Uterus (tissue), 4 donors: ENCODE data around the gene EBP. TPM values are rescaled to one million over a fixed set of nuclear protein-coding genes. Genes with fewer than 3 reads are reported as not detected.

Experiments used
- DNase-seq, 2 donors: peaks; one replicate each; pipeline ENCODE4 v3.0.0-alpha.2; 2019 to 2020
- H3K27ac ChIP-seq, 2 donors: fragments of 200-600 bp; sonication (generic); 1 replicate in 1 of 2; 2 replicates in 1 of 2; pipeline ENCODE4 v1.5.1; 2016 to 2018
- H3K27me3 ChIP-seq, 2 donors: fragments of 200-600 bp; sonication (generic); one replicate each; pipeline ENCODE4 v1.5.1; 2018 to 2019; ENCODE audit warnings: control low read depth in 1 of 2
- H3K36me3 ChIP-seq, 2 donors: fragments of 200-600 bp; sonication (generic); one replicate each; pipeline ENCODE4 v1.5.1; 2019; ENCODE audit warnings: control low read depth in 1 of 2
- H3K4me1 ChIP-seq, 2 donors: fragments of 200-600 bp; sonication (generic); one replicate each; pipeline ENCODE4 v1.5.1; 2018 to 2019; ENCODE audit warnings: control low read depth in 1 of 2
- H3K4me3 ChIP-seq, 2 donors: fragments of 200-600 bp; sonication (generic); 1 replicate in 1 of 2; 2 replicates in 1 of 2; pipeline ENCODE4 v1.5.1; 2018 to 2019; ENCODE audit warnings: mild to moderate bottlenecking in 1 of 2
- H3K9me3 ChIP-seq, 2 donors: fragments of 200-600 bp; sonication (generic); one replicate each; pipeline ENCODE4 v1.5.1; 2019; ENCODE audit warnings: control low read depth in 1 of 2
- POLR2A ChIP-seq, 2 donors: fragments of 450-650 bp; IDR thresholded peaks; one replicate each; pipeline ENCODE4 v1.6.1; 2016; ENCODE audit warnings: antibody characterized with exemption in 2 of 2, mild to moderate bottlenecking in 1 of 2, moderate library complexity in 1 of 2
- intact Hi-C: fragments of 100-400 bp; cut with DNase I; formaldehyde crosslinking; loops from one replicate; pipeline ENCODE4 v1.15.1; 2023; ENCODE audit warnings: low total_unique reads
- total RNA-seq, 4 donors: library from RNA; depleted of rRNA in 3 of 4; stranded (reverse); fragments of >200 nt in 3 of 4; gene quantifications; one replicate each; pipeline versions ENCODE4 v1.1.0 to v1.2.4, GENCODE V29; 2014 to 2023
- TF ChIP-seq, protein P1 (sequence below), 4 experiments: fragments of 200-600 bp in 2 of 4; fragments of 450-650 bp in 2 of 4; sonication (generic) in 2 of 4; IDR thresholded peaks; one replicate each; pipeline ENCODE4 v1.5.1; 2016 to 2019; ENCODE audit warnings: antibody characterized with exemption in 4 of 4, mild to moderate bottlenecking in 2 of 4, moderate library complexity in 1 of 4
- donor health status: DM: yes; HTN: yes; CAD: no.

The EBP gene
- total RNA-seq, 4 donors from 2014 or later = 2.4 to 23.0 (median 22.1) TPM; not detected in 1

DNA sequence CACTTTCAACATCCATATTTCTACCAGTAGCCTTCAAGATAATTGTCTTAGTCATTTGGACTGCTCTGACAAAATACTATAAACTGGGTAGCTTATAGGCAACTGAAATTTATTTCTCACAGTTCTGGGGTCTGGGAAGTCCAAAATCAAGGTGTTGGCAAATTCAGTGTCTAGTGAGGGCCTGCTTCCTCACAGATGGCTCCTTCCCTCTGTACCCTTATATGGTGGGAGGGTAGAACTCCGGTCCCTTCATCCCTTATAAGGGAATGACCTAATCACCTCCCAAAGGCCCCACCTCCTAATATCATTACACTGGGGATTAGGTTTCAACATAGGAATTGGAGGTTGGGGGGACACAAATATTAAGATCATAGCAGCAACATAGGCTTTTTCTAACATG lies 10.6 kb downstream of the EBP start:
- H3K27ac ChIP-seq = no peak overlapping the region

DNA sequence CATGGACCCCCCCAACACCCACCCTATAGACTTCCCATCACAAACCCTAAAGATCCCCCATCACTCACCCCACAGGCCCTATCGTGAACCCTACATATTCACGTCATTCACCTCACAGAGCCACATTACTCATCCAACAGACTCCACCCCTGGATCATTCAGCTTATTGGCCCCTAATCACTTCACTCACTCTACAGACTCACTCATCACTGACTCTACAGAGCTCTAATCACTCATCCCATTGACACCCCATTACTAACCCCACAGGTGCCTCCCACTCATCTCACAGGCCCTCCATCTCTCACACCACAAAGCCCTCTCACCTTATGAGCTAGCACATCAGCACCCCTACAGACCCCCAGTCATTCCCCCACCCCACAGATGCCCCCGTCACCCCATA lies 11.6 kb downstream of the EBP start:
- Histone ChIP-seq H3K27ac (no peak overlapping the region), H3K27me3 (no peaks in the 10 kb centered on the region), H3K4me3 (no peak overlapping the region), H3K36me3 (no peaks in the 10 kb centered on the region), H3K4me1 (no peaks in the 10 kb centered on the region), H3K9me3 (no peaks in the 10 kb centered on the region)
- DNase-seq = no peak
- no peak for TF ChIP-seq POLR2A (IDR thresholded peaks at IDR 0.05)
- intact Hi-C loops = no loop called here

More for the DNA sequence above, 10.6 kb downstream of the EBP start:
- no peak overlapping the region for H3K4me3 ChIP-seq
- no peaks in the 10 kb centered on the region for H3K4me1 ChIP-seq
- no peak for DNase-seq
- no peaks in the 10 kb centered on the region for H3K27me3 ChIP-seq
- H3K9me3 ChIP-seq = no peaks in the 10 kb centered on the region
- TF ChIP-seq, protein P1, sequence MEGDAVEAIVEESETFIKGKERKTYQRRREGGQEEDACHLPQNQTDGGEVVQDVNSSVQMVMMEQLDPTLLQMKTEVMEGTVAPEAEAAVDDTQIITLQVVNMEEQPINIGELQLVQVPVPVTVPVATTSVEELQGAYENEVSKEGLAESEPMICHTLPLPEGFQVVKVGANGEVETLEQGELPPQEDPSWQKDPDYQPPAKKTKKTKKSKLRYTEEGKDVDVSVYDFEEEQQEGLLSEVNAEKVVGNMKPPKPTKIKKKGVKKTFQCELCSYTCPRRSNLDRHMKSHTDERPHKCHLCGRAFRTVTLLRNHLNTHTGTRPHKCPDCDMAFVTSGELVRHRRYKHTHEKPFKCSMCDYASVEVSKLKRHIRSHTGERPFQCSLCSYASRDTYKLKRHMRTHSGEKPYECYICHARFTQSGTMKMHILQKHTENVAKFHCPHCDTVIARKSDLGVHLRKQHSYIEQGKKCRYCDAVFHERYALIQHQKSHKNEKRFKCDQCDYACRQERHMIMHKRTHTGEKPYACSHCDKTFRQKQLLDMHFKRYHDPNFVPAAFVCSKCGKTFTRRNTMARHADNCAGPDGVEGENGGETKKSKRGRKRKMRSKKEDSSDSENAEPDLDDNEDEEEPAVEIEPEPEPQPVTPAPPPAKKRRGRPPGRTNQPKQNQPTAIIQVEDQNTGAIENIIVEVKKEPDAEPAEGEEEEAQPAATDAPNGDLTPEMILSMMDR (IDR thresholded peaks at IDR 0.05) = no peak
- no peak for TF ChIP-seq POLR2A (IDR thresholded peaks at IDR 0.05)
- H3K36me3 ChIP-seq = no peaks in the 10 kb centered on the region
- intact Hi-C loops = no loop called here

DNA sequence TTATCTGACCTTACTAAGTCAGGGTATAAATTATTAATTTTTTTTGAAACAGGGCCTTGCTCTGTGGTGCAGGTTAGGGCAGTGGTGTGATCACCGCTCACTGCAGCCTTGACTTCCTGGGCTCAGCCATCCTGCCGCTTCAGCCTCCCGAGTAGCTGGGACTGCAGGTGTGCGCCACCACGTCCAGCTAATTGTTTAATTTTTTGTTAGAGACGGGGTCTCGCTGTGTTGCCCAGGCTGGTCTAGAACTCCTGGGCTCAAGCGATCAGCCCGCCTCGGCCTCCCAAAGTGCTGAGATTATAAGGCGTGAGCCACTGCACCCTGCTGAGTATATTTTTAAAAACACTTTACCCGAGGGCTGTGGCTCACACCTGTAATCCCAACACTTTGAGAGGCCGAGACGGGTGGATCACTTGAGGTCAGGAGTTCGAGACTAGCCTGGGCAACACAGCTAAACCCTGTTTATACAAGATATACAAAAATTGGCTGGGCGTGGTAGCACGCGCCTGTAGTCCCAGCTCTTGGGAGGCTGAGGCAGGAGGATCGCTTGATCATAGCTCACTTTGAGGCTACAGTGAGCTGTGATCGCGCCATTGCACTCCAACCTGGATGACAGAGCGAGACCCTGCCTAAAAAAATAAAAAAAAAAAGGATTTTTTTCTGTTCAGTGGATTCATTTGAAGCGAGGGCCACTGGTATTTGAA lies 17.2 kb downstream of the EBP start:
- Histone ChIP-seq H3K27ac (peak overlapping the region; percentile 84 to 91), H3K4me3 (peak overlapping the region; percentile 24 to 47), H3K36me3 (no peaks in the 10 kb centered on the region), H3K4me1 (no peaks in the 10 kb centered on the region), H3K9me3 (no peaks in the 10 kb centered on the region), H3K27me3 (no peaks in the 10 kb centered on the region)
- no peak for DNase-seq
- intact Hi-C loops = no loop called here
- no peak for TF ChIP-seq POLR2A (IDR thresholded peaks at IDR 0.05)
- TF ChIP-seq, protein P1 (IDR thresholded peaks at IDR 0.05) = no peak

DNA sequence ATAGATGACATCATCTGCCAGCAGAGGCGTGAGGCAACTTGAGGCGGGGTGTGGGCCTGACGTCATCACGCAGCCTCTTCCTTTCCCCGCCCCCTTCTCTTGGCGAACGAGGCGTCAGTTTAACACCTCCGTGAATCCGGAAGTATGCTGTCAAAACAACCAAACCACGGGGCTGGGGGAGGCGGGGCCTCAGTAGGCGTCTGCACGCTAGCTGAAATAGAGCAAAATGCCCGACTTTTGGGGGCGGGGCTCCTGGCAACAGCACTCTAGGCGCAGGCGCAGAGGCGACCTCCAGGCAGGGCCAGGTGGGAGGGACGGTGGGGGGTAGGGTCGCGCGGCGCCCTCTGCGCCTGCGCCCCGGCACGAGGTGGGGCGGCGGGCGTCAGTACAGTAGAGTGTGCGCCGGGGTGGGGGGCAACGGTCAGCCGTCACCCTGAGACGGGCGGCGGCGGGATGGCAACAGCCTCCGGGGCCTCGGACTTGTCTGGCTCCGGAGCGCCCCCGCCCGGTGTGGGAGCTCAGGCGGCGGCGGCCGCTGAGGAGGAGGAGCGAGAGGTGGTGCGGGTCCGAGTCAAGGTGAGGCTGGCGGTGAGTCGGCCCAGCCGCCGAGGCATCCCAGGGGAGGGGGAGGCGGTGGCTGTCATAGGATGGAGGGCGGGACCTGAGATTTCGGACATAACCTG lies 17.9 kb downstream of the EBP start, which contains the start of gene TBC1D25:
Gene TBC1D25, plus strand, starts transcription at position 370 of the 683 bp plus-strand sequence. Its CDS starts 84 bp downstream, at position 454.
- peak; percentile 27 to 67 for TF ChIP-seq POLR2A (IDR thresholded peaks at IDR 0.05)
- TF ChIP-seq, protein P1 (IDR thresholded peaks at IDR 0.05) = peak; percentile 16 to 33 (median 26)
- intact Hi-C loops = no loop called here
- Histone ChIP-seq H3K4me1 (no peaks in the 10 kb centered on the region), H3K4me3 (peak within 1 kb of the TSS; percentile 47 to 57), H3K27ac (peak within 1 kb of the TSS; percentile 84 to 91), H3K9me3 (no peaks in the 10 kb centered on the region), H3K36me3 (no peaks in the 10 kb centered on the region), H3K27me3 (no peaks in the 10 kb centered on the region)
- DNase-seq = peak; percentile 95 to 98

DNA sequence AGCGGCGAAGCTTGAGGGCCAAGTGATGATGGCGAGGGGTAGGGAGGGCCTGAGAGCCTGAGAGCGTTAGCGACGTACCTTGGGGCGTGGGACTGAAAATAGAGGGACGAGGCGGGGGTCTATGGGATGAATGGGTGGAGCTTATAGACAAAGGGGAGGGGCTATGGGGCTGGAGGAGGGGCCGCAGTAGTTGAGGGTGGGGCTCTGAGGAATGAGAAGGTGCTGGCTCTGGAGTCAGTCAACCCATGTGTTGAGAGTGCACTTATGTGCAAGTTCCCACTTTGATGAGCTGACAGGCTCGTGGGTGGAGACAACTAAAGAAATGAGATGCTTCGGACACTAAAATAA lies 18.4 kb downstream of the EBP start:
- intact Hi-C loops = no loop called here
- Histone ChIP-seq H3K27ac (peak overlapping the region; percentile 84 to 91), H3K36me3 (no peaks in the 10 kb centered on the region), H3K4me3 (peak overlapping the region; percentile 47 to 57), H3K27me3 (no peaks in the 10 kb centered on the region), H3K4me1 (no peaks in the 10 kb centered on the region), H3K9me3 (no peaks in the 10 kb centered on the region)
- TF ChIP-seq, protein P1 (IDR thresholded peaks at IDR 0.05) = no peak
- TF ChIP-seq POLR2A (IDR thresholded peaks at IDR 0.05) = no peak
- peak; percentile 48 to 54 for DNase-seq
